ENCODE results near the gene CDC42BPA. TPM values are rescaled to one million over a fixed set of nuclear protein-coding genes. Genes with fewer than 3 reads are reported as not detected.

CDC42BPA gene
- total RNA-seq, 1 donor from 2014 or later: 40.3 TPM

GRCh38 chr1:227330279-227331076 lies 12.2 kb upstream of the CDC42BPA start:
- H3K27me3 ChIP-seq (ENCODE audit: low read depth): no peaks in the 10 kb centered on the region
- ATAC-seq (no peak), DNase-seq (no peak)
- H3K4me1 ChIP-seq: no peaks in the 10 kb centered on the region
- intact Hi-C loops (cut with DNase I): no loop called here
- TF ChIP-seq CTCF (IDR thresholded peaks at IDR 0.05): no peak
- H3K9me3 ChIP-seq: peaks cover 5% of the 10 kb centered on the region
- H3K27ac ChIP-seq: no peak overlapping the region
- H3K36me3 ChIP-seq: no peaks in the 10 kb centered on the region
- H3K4me3 ChIP-seq: no peak overlapping the region

- no peak for TF ChIP-seq CTCF (IDR thresholded peaks at IDR 0.05)
- H3K4me3 ChIP-seq: no peak overlapping the region
- ATAC-seq (no peak), DNase-seq (no peak)
- H3K4me1 ChIP-seq: no peaks in the 10 kb centered on the region
- H3K27me3 ChIP-seq (ENCODE audit: low read depth): no peaks in the 10 kb centered on the region
- H3K36me3 ChIP-seq: no peaks in the 10 kb centered on the region
- intact Hi-C loops (cut with DNase I): no loop called here
- no peak overlapping the region for H3K27ac ChIP-seq
- H3K9me3 ChIP-seq: peaks cover 5% of the 10 kb centered on the region
Measured at GRCh38 chr1:227328405-227329019, 10.2 kb upstream of the CDC42BPA start.

- intact Hi-C loops (cut with DNase I): no loop called here
- no peak overlapping the region for H3K27ac ChIP-seq
- no peaks in the 10 kb centered on the region for H3K27me3 ChIP-seq (ENCODE audit: low read depth)
- TF ChIP-seq CTCF (IDR thresholded peaks at IDR 0.05): no peak
- ATAC-seq (no peak), DNase-seq (no peak)
- no peaks in the 10 kb centered on the region for H3K9me3 ChIP-seq
- H3K4me3 ChIP-seq: no peak overlapping the region
- no peaks in the 10 kb centered on the region for H3K36me3 ChIP-seq
- no peaks in the 10 kb centered on the region for H3K4me1 ChIP-seq
Measured at GRCh38 chr1:227325156-227325555, 6.9 kb upstream of the CDC42BPA start.

GRCh38 chr1:227323967-227324268 lies 5.6 kb upstream of the CDC42BPA start:
- Histone ChIP-seq H3K9me3 (no peaks in the 10 kb centered on the region), H3K4me3 (no peak overlapping the region), H3K27ac (no peak overlapping the region), H3K27me3 (ENCODE audit: low read depth) (no peaks in the 10 kb centered on the region), H3K4me1 (peaks cover 6% of the 10 kb centered on the region), H3K36me3 (no peaks in the 10 kb centered on the region)
- no peak for TF ChIP-seq CTCF (IDR thresholded peaks at IDR 0.05)
- DNase-seq: no peak
- no peak for ATAC-seq
- intact Hi-C loops (cut with DNase I): no loop called here

GRCh38 chr1:227323171-227323966 lies 5.1 kb upstream of the CDC42BPA start:
- Histone ChIP-seq H3K4me1 (peaks cover 8% of the 10 kb centered on the region), H3K36me3 (no peaks in the 10 kb centered on the region), H3K27ac (no peak overlapping the region), H3K27me3 (ENCODE audit: low read depth) (no peaks in the 10 kb centered on the region), H3K4me3 (no peak overlapping the region), H3K9me3 (no peaks in the 10 kb centered on the region)
- no peak for TF ChIP-seq CTCF (IDR thresholded peaks at IDR 0.05)
- DNase-seq: no peak
- intact Hi-C loops (cut with DNase I): no loop called here
- ATAC-seq: no peak
